ENCODE data around the gene PARD6B. TPM values are rescaled to one million over a fixed set of nuclear protein-coding genes. Genes with fewer than 3 reads are reported as not detected.

Gene PARD6B
- polyA plus RNA-seq, 1 of the 3 experiments (the other 2 are of a cell fraction): 0.49 TPM

- H3K79me2 ChIP-seq (ENCODE audit: insufficient read depth): peaks cover 16% of the 10 kb centered on the region
- H2AFZ ChIP-seq (ENCODE audit: low read depth): no peak overlapping the region
- no peak overlapping the region for H3K9ac ChIP-seq
- H3K4me1 ChIP-seq (ENCODE audit: control insufficient read depth in 1 of 2, insufficient read depth in 2 of 2, low read depth in 1 of 2, low read length in 1 of 2): no peaks in the 10 kb centered on the region
- no peak for TF ChIP-seq USF2 (IDR thresholded peaks at IDR 0.05; ENCODE audit: borderline replicate concordance, low read depth, low read length)
- TF ChIP-seq ZBTB33 (IDR thresholded peaks at IDR 0.05; ENCODE audit: borderline replicate concordance, low read depth): no peak
- TF ChIP-seq SMC3 (IDR thresholded peaks at IDR 0.05; ENCODE audit: low read depth, low read length): no peak
- no peak for TF ChIP-seq GATA2 (CRISPR knock-in tag; IDR thresholded peaks at IDR 0.05)
- TF ChIP-seq RCOR1 (IDR thresholded peaks at IDR 0.05; ENCODE audit: low read length): no peak
- TF ChIP-seq MXI1 (IDR thresholded peaks at IDR 0.05; ENCODE audit: low read depth, low read length): no peak
- no peak for TF ChIP-seq FOSL2 (IDR thresholded peaks at IDR 0.05; ENCODE audit: borderline replicate concordance, low read depth)
- TF ChIP-seq TAF1 (IDR thresholded peaks at IDR 0.05; ENCODE audit: borderline replicate concordance, low read depth, low read length): no peak
- POLR2A ChIA-PET: no interaction called here
- DNase-seq: no peak
- no peaks in the 10 kb centered on the region for H3K36me3 ChIP-seq (replicated peaks in 1 of 2; ENCODE audit: control insufficient read depth in 1 of 2, insufficient read depth in 2 of 2, low read length in 1 of 2)
- no peak overlapping the region for H3K4me2 ChIP-seq
- H3K9me3 ChIP-seq: no peaks in the 10 kb centered on the region
- no peaks in the 10 kb centered on the region for H4K20me1 ChIP-seq (ENCODE audit: insufficient read depth)
- no peak overlapping the region for H3K4me3 ChIP-seq (ENCODE audit: low read depth in 2 of 2, low read length in 1 of 2)
- CTCF ChIA-PET: interaction anchor here (1.3 kb wide), 1 partner anchor 8 kb away, joined by 3 read pairs; no protein-coding TSS in a partner anchor
- H3K9me2 ChIP-seq: no peaks in the 10 kb centered on the region
- H3K27me3 ChIP-seq (ENCODE audit: insufficient read depth): no peaks in the 10 kb centered on the region
- 91% methylated on average over 5 of the region's 5 CpGs for WGBS (ENCODE audit: low lambda C conversion rate)
- no peaks in the 10 kb centered on the region for H3F3A ChIP-seq (replicated peaks; ENCODE audit: insufficient read depth)
- H3K27ac ChIP-seq (ENCODE audit: low read depth in 2 of 2, low read length in 1 of 2): no peak overlapping the region
Measured at GRCh38 chr20:50801747-50802125, 70.4 kb downstream of the PARD6B start.

GRCh38 chr20:50802289-50802688 lies 70.9 kb downstream of the PARD6B start:
- Histone ChIP-seq H3K4me1 (ENCODE audit: control insufficient read depth in 1 of 2, insufficient read depth in 2 of 2, low read depth in 1 of 2, low read length in 1 of 2) (no peaks in the 10 kb centered on the region), H2AFZ (ENCODE audit: low read depth) (no peak overlapping the region), H3F3A (replicated peaks; ENCODE audit: insufficient read depth) (no peaks in the 10 kb centered on the region), H3K27me3 (ENCODE audit: insufficient read depth) (no peaks in the 10 kb centered on the region), H3K9me3 (no peaks in the 10 kb centered on the region), H3K9ac (no peak overlapping the region), H4K20me1 (ENCODE audit: insufficient read depth) (no peaks in the 10 kb centered on the region), H3K4me2 (no peak overlapping the region), H3K4me3 (ENCODE audit: low read depth in 2 of 2, low read length in 1 of 2) (no peak overlapping the region), H3K79me2 (ENCODE audit: insufficient read depth) (peaks cover 16% of the 10 kb centered on the region), H3K9me2 (no peaks in the 10 kb centered on the region), H3K36me3 (replicated peaks in 1 of 2; ENCODE audit: control insufficient read depth in 1 of 2, insufficient read depth in 2 of 2, low read length in 1 of 2) (no peaks in the 10 kb centered on the region), H3K27ac (ENCODE audit: low read depth in 2 of 2, low read length in 1 of 2) (no peak overlapping the region)
- CTCF ChIA-PET: interaction anchor here (0.9 to 2.0 kb wide), 3 partner anchors 8 to 127 kb away, joined by 3 to 10 read pairs (median 4); partner anchors contain the start of gene BCAS4
- TF ChIP-seq ELF1 (IDR thresholded peaks at IDR 0.05): no peak
- TF ChIP-seq POLR2AphosphoS5 (IDR thresholded peaks at IDR 0.05; ENCODE audit: low read depth, low read length): no peak
- TF ChIP-seq MEF2A (IDR thresholded peaks at IDR 0.05; ENCODE audit: borderline replicate concordance, low read depth): no peak
- 97% methylated on average over 8 of the region's 8 CpGs for WGBS (ENCODE audit: low lambda C conversion rate)
- no peak for DNase-seq
- POLR2A ChIA-PET: no interaction called here
